SK-N-SH (cell line): ENCODE measurements around the gene ECE1.

Source experiments
- CTCF ChIP-seq: fragments of 200-600 bp; sonication (generic); IDR thresholded peaks from 2 replicates; pipeline ENCODE4 v1.6.1; 2017; ENCODE audit warnings: antibody characterized with exemption, mild to moderate bottlenecking, moderate library complexity
- MAX ChIP-seq: IDR thresholded peaks from 2 replicates; pipeline ENCODE4 v1.4.0; 2012; ENCODE audit warnings: low read depth
- MXI1 ChIP-seq: IDR thresholded peaks from 2 replicates; pipeline ENCODE4 v1.6.1; 2012; ENCODE audit warnings: mild to moderate bottlenecking, low read depth, low read length, improper control_type of control experiment

- TF ChIP-seq MXI1 = no peak
- no peak for TF ChIP-seq CTCF
- no peak for TF ChIP-seq MAX
These were observed 2.8 kb upstream of the ECE1 start for GRCh38 chr1:21292984-21293536.
